Right lobe of liver (tissue), 6 donors: ENCODE results near the gene YAP1. TPM values are rescaled to one million over a fixed set of nuclear protein-coding genes. Genes with fewer than 3 reads are reported as not detected.
A peak's percentile ranks its signal among the peaks of the same experiment; 100 is the strongest.

Experiments used
- ATAC-seq, 4 donors: fragments of 200-7000 bp; cut with Tn5 transposase; one replicate each; pipeline ENCODE4 v1.9.1; 2020; ENCODE audit warnings: mild to moderate bottlenecking in 4 of 4, moderate library complexity in 4 of 4
- DNase-seq, 3 donors: peaks; one replicate each; pipeline ENCODE4 v3.0.0-alpha.2; 2020
- H3K27ac ChIP-seq, 3 donors: fragments of 200-600 bp; one replicate each; pipeline ENCODE4 v1.8.0; 2022
- H3K27me3 ChIP-seq, 2 donors: fragments of 200-600 bp; one replicate each; pipeline ENCODE4 v1.8.0; 2022
- H3K36me3 ChIP-seq, 4 donors: fragments of 200-600 bp; sonication (generic) in 1 of 4; one replicate each; pipeline versions ENCODE4 v1.5.1 to v1.8.0; 2017 to 2022; ENCODE audit warnings: control low read depth in 1 of 4
- H3K4me1 ChIP-seq, 4 donors: fragments of 200-600 bp; sonication (generic) in 1 of 4; one replicate each; pipeline versions ENCODE4 v1.5.1 to v1.8.0; 2017 to 2022; ENCODE audit warnings: control low read depth in 1 of 4
- H3K4me3 ChIP-seq, 3 donors: fragments of 200-600 bp; one replicate each; pipeline ENCODE4 v1.8.0; 2022
- H3K9me3 ChIP-seq, 4 donors: fragments of 200-600 bp; sonication (generic) in 1 of 4; one replicate each; pipeline versions ENCODE4 v1.5.1 to v1.8.0; 2017 to 2022; ENCODE audit warnings: control low read depth in 1 of 4
- CTCF ChIP-seq, 4 donors: fragments of 200-600 bp in 3 of 4; fragments of 450-650 bp in 1 of 4; IDR thresholded peaks; one replicate each; pipeline versions ENCODE4 v1.5.1 to v1.8.0; 2016 to 2022; ENCODE audit warnings: antibody characterized with exemption in 4 of 4, mild to moderate bottlenecking in 2 of 4
- POLR2A ChIP-seq: fragments of 450-650 bp; IDR thresholded peaks from one replicate; pipeline ENCODE4 v1.6.1; 2017; ENCODE audit warnings: antibody characterized with exemption, mild to moderate bottlenecking
- WGBS: methylation state at CpG from one replicate; pipeline ENCODE4 v1.1.6; 2018; ENCODE audit warnings: low coverage, low lambda C conversion rate; ENCODE audit not compliant: insufficient coverage; ENCODE audit errors: missing lambda C conversion rate; 5-methylcytosine and 5-hydroxymethylcytosine counted together
- intact Hi-C, 2 donors: fragments of 100-400 bp; cut with DNase I; formaldehyde crosslinking; loops; one replicate each; pipeline versions ENCODE4 v1.11.2 to v1.14.1; 2022
- total RNA-seq, 6 experiments: library from RNA; depleted of rRNA in 2 of 6; stranded (reverse); fragments of >200 nt in 2 of 6; fragmentation: NEBNext Ultra II Directional in 3 of 6; extraction: Animal tissue kit (Norgen Biotek cat#: 25700) in 3 of 6; gene quantifications; one replicate each; pipeline versions ENCODE4 v1.1.0 to v1.2.4, GENCODE V29; 2016 to 2023
- donor health status: DM: no; HTN: yes; CAD: no.
- donor health status: DM: no; HTN: no; CAD: no.
- donor health status: DM: no; HTN: no; CAD: no.
- donor health status: DM: no; HTN: yes; CAD: no.
- donor health status: DM: no; HTN: yes; CAD: no.

Gene YAP1
- total RNA-seq, 6 experiments from 2014 or later = 17.9 to 60.5 (median 36.3) TPM

- H3K9me3 ChIP-seq = no peaks in the 10 kb centered on the region
- intact Hi-C loops = no loop called here
- peak overlapping the region; percentile 66 to 81 (median 80) for H3K4me3 ChIP-seq
- no peaks in the 10 kb centered on the region for H3K36me3 ChIP-seq
- peak overlapping the region; percentile 86 to 94 (median 92) for H3K27ac ChIP-seq
- no peak for ATAC-seq
- WGBS = 5% methylated on average over 5 of the region's 5 CpGs
- no peak for DNase-seq
- H3K27me3 ChIP-seq = no peaks in the 10 kb centered on the region
- TF ChIP-seq CTCF (IDR thresholded peaks at IDR 0.05) (no peak), POLR2A (no peak)
- H3K4me1 ChIP-seq = peaks cover 0 to 39% (median 11%) of the 10 kb centered on the region in 4 donors
These were observed 2.2 kb downstream of the YAP1 start for GRCh38 chr11:102112509-102112821.

GRCh38 chr11:102114032-102114431, 3.8 kb downstream of the YAP1 start:
- ATAC-seq (no peak), DNase-seq (no peak)
- intact Hi-C loops = no loop called here
- no peak overlapping the region for H3K27ac ChIP-seq
- 72% methylated on average over 4 of the region's 4 CpGs for WGBS
- TF ChIP-seq CTCF (IDR thresholded peaks at IDR 0.05) = no peak
- no peak for TF ChIP-seq POLR2A
- H3K36me3 ChIP-seq = no peaks in the 10 kb centered on the region
- peaks cover 0 to 51% (median 14%) of the 10 kb centered on the region in 4 donors for H3K4me1 ChIP-seq
- H3K27me3 ChIP-seq = no peaks in the 10 kb centered on the region
- H3K9me3 ChIP-seq = no peaks in the 10 kb centered on the region
- H3K4me3 ChIP-seq = no peak overlapping the region

GRCh38 chr11:102115557-102115956, 5.3 kb downstream of the YAP1 start:
- H3K36me3 ChIP-seq = no peaks in the 10 kb centered on the region
- H3K9me3 ChIP-seq = no peaks in the 10 kb centered on the region
- H3K4me3 ChIP-seq = no peak overlapping the region
- peaks cover 0 to 66% (median 20%) of the 10 kb centered on the region in 4 donors for H3K4me1 ChIP-seq
- TF ChIP-seq POLR2A (no peak), CTCF (IDR thresholded peaks at IDR 0.05) (no peak)
- DNase-seq (no peak), ATAC-seq (peak; percentile 23 to 63 (median 47))
- intact Hi-C loops = no loop called here
- no peak overlapping the region for H3K27ac ChIP-seq
- no peaks in the 10 kb centered on the region for H3K27me3 ChIP-seq

- DNase-seq (no peak), ATAC-seq (peak in 1 of 4 donors; percentile 21)
- Histone ChIP-seq H3K4me1 (peaks cover 0 to 68% (median 20%) of the 10 kb centered on the region in 4 donors), H3K36me3 (no peaks in the 10 kb centered on the region), H3K4me3 (no peak overlapping the region), H3K9me3 (no peaks in the 10 kb centered on the region), H3K27ac (no peak overlapping the region), H3K27me3 (no peaks in the 10 kb centered on the region)
- TF ChIP-seq CTCF (IDR thresholded peaks at IDR 0.05) (no peak), POLR2A (no peak)
- intact Hi-C loops = no loop called here
- 24% methylated on average over 2 of the region's 2 CpGs for WGBS
These were observed 6.4 kb downstream of the YAP1 start for GRCh38 chr11:102116453-102117205.
